Measurements from ENCODE around the gene MEAF6. TPM values are rescaled to one million over a fixed set of nuclear protein-coding genes. Genes with fewer than 3 reads are reported as not detected.

The MEAF6 gene
- total and polyA plus RNA-seq, 2 of the 4 experiments (the other 2 are of a cell fraction) = 36.2 to 40.7 TPM

- no peak for TF ChIP-seq MAZ (IDR thresholded peaks at IDR 0.05; ENCODE audit: borderline replicate concordance, low read depth, low read length)
These were observed 41.0 kb downstream of the MEAF6 start (continued) for GRCh38 chr1:37473431-37474045.

- Histone ChIP-seq H4K20me1 (ENCODE audit: insufficient read depth, low read length) (peaks cover 15% of the 10 kb centered on the region), H3K9ac (ENCODE audit: low read depth, low read length) (no peak overlapping the region), H2AK9ac (replicated peaks; ENCODE audit: low read depth, low read length, poor library complexity) (no peak overlapping the region), H4K8ac (ENCODE audit: low read depth in 2 of 2, low read length in 2 of 2) (peak overlapping the region in 1 of 2 experiments; percentile 49; a peak in 1 of 4 replicates), H3K4ac (ENCODE audit: low read depth, low read length) (peak overlapping the region; percentile 97), H3K9me3 (ENCODE audit: control insufficient read depth, insufficient read depth, low read length) (no peaks in the 10 kb centered on the region), H2AK5ac (ENCODE audit: low read depth, low read length) (peak overlapping the region; percentile 69), H3K4me3 (ENCODE audit: insufficient read depth, low read depth, low read length) (no peak overlapping the region), H3K27ac (ENCODE audit: insufficient read depth, low read length) (no peak overlapping the region), H4K5ac (ENCODE audit: low read depth, low read length) (no peak overlapping the region), H2BK5ac (ENCODE audit: low read depth, low read length, poor library complexity, severe bottlenecking) (peak overlapping the region; percentile 37), H2AFZ (replicated peaks; ENCODE audit: low read length, poor library complexity) (no peak overlapping the region), H3K4me1 (ENCODE audit: control insufficient read depth, insufficient read depth, low read length) (peaks cover 42% of the 10 kb centered on the region), H3K14ac (replicated peaks; ENCODE audit: low read depth, low read length) (no peak overlapping the region), H3K9me1 (ENCODE audit: insufficient read depth, low read length) (peaks cover 28% of the 10 kb centered on the region), H2BK20ac (ENCODE audit: low read depth, low read length) (no peak overlapping the region; the same call in 1 of the 2 replicates), H3K56ac (ENCODE audit: extremely low read depth, insufficient read depth, low read length) (no peak overlapping the region), H3K79me1 (ENCODE audit: low read depth in 1 of 2, low read length in 2 of 2) (peaks cover 6 to 53% of the 10 kb centered on the region in 2 experiments; a peak in 3 of 4 replicates), H3K23ac (ENCODE audit: low read depth, low read length) (peak overlapping the region; percentile 98), H3K36me3 (ENCODE audit: control insufficient read depth, insufficient read depth, low read length) (peaks cover 12% of the 10 kb centered on the region), H2BK15ac (ENCODE audit: low read depth, low read length) (peak overlapping the region; percentile 90; the same call in 1 of the 3 replicates), H3K18ac (ENCODE audit: low read depth, low read length) (no peak overlapping the region), H4K91ac (ENCODE audit: insufficient read depth, low read depth, low read length) (peak overlapping the region; percentile 44), H2BK120ac (ENCODE audit: low read depth, low read length) (peak overlapping the region; percentile 10; the same call in 1 of the 2 replicates), H3K27me3 (ENCODE audit: control insufficient read depth, insufficient read depth, low read length) (no peaks in the 10 kb centered on the region), H3K4me2 (ENCODE audit: low read depth, low read length) (peak overlapping the region; percentile 99)
- in situ Hi-C loops (cut with MboI; ENCODE audit: low sequenced_read_pairs) = no loop called here
- POLR2A ChIA-PET (ENCODE audit: unreplicated experiment) = no interaction called here
- WGBS, 2 experiments (ENCODE audit: extremely low coverage in 2 of 2, insufficient read length in 1 of 2) = no CpG with 5 or more reads among the region's 1 CpG
- dilution Hi-C loops (cut with HindIII; ENCODE audit: low sequenced_read_pairs, unreplicated experiment) = no loop called here
- no TSS peak for BruUV-seq (replicated peaks)
- intact Hi-C loops (cut with micrococcal nuclease) = loop anchor here (5.0 kb wide), 1 partner anchor 209 kb away; no protein-coding TSS in a partner anchor
- ATAC-seq (ENCODE audit: low read depth) = no peak
- CTCF ChIA-PET = interaction anchor here (0.6 to 2.3 kb wide), 2 partner anchors 14 to 147 kb away, joined by 3 to 9 read pairs; no protein-coding TSS in a partner anchor
- DNase-seq = no peak
- TF ChIP-seq NFE2L2 (IDR thresholded peaks at IDR 0.05; ENCODE audit: low read depth, low read length) = no peak
- no peak for TF ChIP-seq CTCF (conservative IDR thresholded peaks at IDR 0.05; ENCODE audit: low read depth, low read length)
- TF ChIP-seq BHLHE40 (IDR thresholded peaks at IDR 0.05; ENCODE audit: low read depth, low read length) = no peak
- TF ChIP-seq SMC3 (IDR thresholded peaks at IDR 0.05; ENCODE audit: low read depth, low read length) = no peak
- no peak for TF ChIP-seq CEBPB (IDR thresholded peaks at IDR 0.05; ENCODE audit: low read depth, low read length)
- no peak for TF ChIP-seq MXI1 (IDR thresholded peaks at IDR 0.05; ENCODE audit: borderline replicate concordance, low read depth, low read length)
- no peak for TF ChIP-seq MAZ (IDR thresholded peaks at IDR 0.05; ENCODE audit: borderline replicate concordance, low read depth, low read length)
- TF ChIP-seq USF2 (IDR thresholded peaks at IDR 0.05; ENCODE audit: low read depth, low read length) = no peak
- TF ChIP-seq ELK1 (IDR thresholded peaks at IDR 0.05; ENCODE audit: borderline replicate concordance, low read depth, low read length) = no peak
- TF ChIP-seq RFX5 (IDR thresholded peaks at IDR 0.05; ENCODE audit: low read depth, low read length) = no peak
- no peak for TF ChIP-seq MAFK (IDR thresholded peaks at IDR 0.05; ENCODE audit: low read depth, low read length)
- no peak for TF ChIP-seq RCOR1 (IDR thresholded peaks at IDR 0.05; ENCODE audit: insufficient replicate concordance, low read length)
These were observed 41.6 kb downstream of the MEAF6 start for GRCh38 chr1:37472994-37473393.
